GM04503 (cell line): ENCODE results near the gene GNE.
"Not testable (repeated sequence)": the region's sequence is repeated elsewhere in the genome, so short reads cannot be mapped to it uniquely, and the experiment has no call there.

Experiments used
- DNase-seq: peaks from one replicate; pipeline ENCODE4 v3.0.0-alpha.2; 2012; ENCODE audit warnings: low read depth

Gene GNE

DNA sequence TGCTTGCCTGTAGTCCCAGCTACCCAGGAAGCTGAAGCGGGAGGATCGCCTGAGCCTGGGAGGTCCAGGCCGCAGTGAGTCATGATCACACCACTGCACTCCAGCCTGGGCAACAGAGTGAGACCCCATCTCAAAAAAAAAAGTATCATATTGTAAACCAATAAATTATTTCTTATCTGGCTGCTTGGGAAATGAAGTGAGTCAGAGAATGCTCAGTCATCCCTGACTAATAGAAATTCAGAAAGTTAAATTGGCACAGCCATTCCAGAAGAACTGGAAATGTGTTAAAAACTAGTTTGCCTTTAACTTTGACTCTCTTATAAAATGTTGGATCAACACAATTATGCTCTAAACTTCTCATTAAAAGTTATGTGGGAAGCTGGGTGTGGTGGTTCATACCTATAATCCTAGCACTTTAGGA is 9.8 kb upstream of the GNE start:
- no peak for DNase-seq

GRCh38 chr9:36264896-36265295 is 6.6 kb upstream of the GNE start:
- no peak for DNase-seq

GRCh38 chr9:36263683-36264082 is 5.4 kb upstream of the GNE start:
- DNase-seq: no peak

- no peak for DNase-seq
These were observed 817 bp upstream of the GNE start for GRCh38 chr9:36258996-36259533.

- DNase-seq: no peak
These were observed 6.8 kb downstream of the GNE start for GRCh38 chr9:36251428-36251827.

GRCh38 chr9:36250079-36250478 is 8.2 kb downstream of the GNE start:
- no peak for DNase-seq

DNA sequence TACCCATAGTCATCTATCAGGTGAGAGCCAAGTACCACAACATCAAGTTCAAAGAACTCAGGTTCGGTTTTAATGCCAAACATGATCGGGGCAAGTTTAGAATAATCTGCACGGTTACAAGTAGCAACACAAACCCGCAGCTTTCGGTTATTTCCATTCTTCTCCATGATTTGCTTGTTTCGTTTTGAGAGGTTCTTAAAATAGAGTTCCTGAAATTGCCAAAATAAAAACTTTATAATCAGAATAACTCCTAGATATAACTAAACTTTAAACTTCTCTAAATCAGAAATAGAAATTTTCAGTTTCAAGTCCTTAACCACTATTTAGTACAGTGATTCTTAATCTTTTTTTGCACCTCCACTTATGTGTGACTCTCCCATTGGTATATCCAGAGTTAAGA is 9.1 kb downstream of the GNE start:
- DNase-seq: no peak

DNA sequence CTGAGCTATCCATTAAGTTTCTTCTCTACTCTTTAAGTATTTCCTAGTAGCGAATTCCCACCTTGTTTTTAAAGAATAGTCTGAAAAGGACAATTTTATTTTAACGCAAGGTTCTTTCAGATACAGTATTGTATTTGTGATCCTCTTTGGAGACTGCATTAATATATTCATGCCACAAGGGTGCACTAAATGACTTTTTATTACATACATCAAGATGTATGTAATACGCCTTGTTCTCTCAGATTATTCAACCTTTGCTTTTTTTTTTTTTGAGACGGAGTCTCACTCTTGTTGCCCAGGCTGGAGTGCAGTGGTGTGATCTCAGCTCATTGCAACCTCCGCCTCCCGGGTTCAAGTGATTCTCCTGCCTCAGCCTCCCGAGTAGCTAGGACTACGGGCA is 10.2 kb downstream of the GNE start:
- DNase-seq: not testable (repeated sequence)

DNA sequence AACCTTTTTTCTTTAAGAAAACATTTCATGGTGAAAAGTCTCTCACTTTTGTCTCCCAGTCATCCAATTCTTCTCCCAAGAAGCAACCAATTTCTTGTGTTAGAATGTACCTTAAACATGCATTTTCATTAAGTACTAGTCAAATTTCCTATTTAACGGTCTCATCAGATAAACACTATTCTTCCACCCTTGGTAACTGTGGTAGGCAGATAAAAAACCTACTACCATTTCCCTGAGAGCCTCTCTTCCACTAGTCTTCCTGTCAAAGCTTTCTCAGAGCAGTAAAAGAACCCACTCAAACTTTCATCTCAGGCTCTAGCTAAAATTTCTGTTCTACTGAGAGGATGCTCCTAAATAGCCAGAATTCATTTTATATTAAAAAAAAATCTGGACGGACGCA is 10.9 kb downstream of the GNE start:
- no peak for DNase-seq

- DNase-seq: no peak
These were observed 12.3 kb downstream of the GNE start for GRCh38 chr9:36245906-36246305.

DNA sequence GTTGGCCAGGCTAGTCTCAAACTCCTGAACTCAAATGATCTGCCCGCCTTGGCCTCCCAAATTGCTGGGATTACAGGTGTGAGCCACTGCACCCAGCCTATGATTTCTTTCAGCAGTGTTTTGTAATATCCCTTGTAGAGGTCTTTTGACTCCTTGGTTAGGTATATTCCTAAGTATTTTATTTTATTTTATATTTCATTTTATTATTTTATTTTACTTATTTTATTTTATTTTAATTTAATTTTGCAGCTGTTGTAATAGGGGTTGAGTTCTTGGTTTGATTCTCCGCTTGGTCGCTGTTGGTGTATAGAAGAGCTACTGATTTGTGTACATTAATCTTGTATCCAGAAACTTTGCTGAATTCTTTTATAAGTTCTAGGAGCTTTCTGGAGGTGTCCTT is 18.6 kb downstream of the GNE start:
- not testable (repeated sequence) for DNase-seq

DNA sequence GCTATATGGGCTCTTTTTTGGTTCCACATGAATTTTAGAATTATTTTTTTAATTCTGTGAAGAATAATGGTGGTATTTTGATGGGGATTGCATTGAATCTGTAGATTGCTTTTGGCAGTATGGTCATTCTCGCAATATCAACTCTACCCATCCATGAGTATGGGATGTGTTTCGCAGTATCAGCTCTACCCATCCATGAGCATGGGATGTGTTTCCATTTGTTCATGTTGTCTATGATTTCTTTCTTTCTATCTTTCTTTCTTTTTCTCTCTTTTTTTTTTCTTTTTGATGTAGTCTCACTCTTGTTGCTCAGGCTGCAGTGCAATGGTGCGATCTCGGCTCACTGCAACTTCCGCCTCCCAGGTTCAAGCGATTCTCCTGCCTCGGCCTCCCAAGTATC is 19.0 kb downstream of the GNE start:
- not testable (repeated sequence) for DNase-seq

- DNase-seq: no peak
These were observed 21.0 kb downstream of the GNE start for GRCh38 chr9:36237230-36237629.

GRCh38 chr9:36222449-36222848 is 35.8 kb downstream of the GNE start:
- no peak for DNase-seq

- DNase-seq: no peak
These were observed 36.6 kb downstream of the GNE start for GRCh38 chr9:36221667-36222066.

- no peak for DNase-seq
These were observed 39.8 kb downstream of the GNE start for GRCh38 chr9:36218411-36218901.

GRCh38 chr9:36218011-36218410 is 40.2 kb downstream of the GNE start:
- no peak for DNase-seq

GRCh38 chr9:36217256-36217968 is 40.8 kb downstream of the GNE start:
- no peak for DNase-seq

- no peak for DNase-seq
These were observed 43.7 kb downstream of the GNE start for GRCh38 chr9:36214571-36214970.

- DNase-seq: no peak
These were observed 44.3 kb downstream of the GNE start for GRCh38 chr9:36213989-36214388.

GRCh38 chr9:36213387-36213786 is 44.9 kb downstream of the GNE start:
- no peak for DNase-seq

GRCh38 chr9:36211510-36211909 is 46.7 kb downstream of the GNE start:
- no peak for DNase-seq

GRCh38 chr9:36210722-36211121 is 47.5 kb downstream of the GNE start:
- DNase-seq: no peak
